Ishikawa (cell line): ENCODE measurements around the gene ADCY7.

Experiments
- CEBPB ChIP-seq: IDR thresholded peaks from 2 replicates; pipeline ENCODE4 v1.6.1; 2012
- CREB1 ChIP-seq: IDR thresholded peaks from 2 replicates; pipeline ENCODE4 v1.6.1; 2012; ENCODE audit warnings: low read depth
- EGR1 ChIP-seq: IDR thresholded peaks from 2 replicates; pipeline ENCODE4 v1.6.1; 2012
- EP300 ChIP-seq: IDR thresholded peaks from 2 replicates; pipeline ENCODE4 v1.6.1; 2012; ENCODE audit warnings: borderline replicate concordance
- FOXM1 ChIP-seq: IDR thresholded peaks from 2 replicates; pipeline ENCODE4 v1.6.1; 2012; ENCODE audit warnings: low read depth, borderline replicate concordance
- NFIC ChIP-seq: IDR thresholded peaks from 2 replicates; pipeline ENCODE4 v1.6.1; 2012
- RAD21 ChIP-seq: IDR thresholded peaks from 2 replicates; pipeline ENCODE4 v1.6.1; 2012; ENCODE audit warnings: low read depth
- TAF1 ChIP-seq: IDR thresholded peaks from 2 replicates; pipeline ENCODE4 v1.6.1; 2012; ENCODE audit warnings: low read depth, mild to moderate bottlenecking
- TCF12 ChIP-seq: IDR thresholded peaks from 2 replicates; pipeline ENCODE4 v1.6.1; 2012; ENCODE audit warnings: low read depth
- TEAD4 ChIP-seq: IDR thresholded peaks from 2 replicates; pipeline ENCODE4 v1.6.1; 2012
- YY1 ChIP-seq: IDR thresholded peaks from 2 replicates; pipeline ENCODE4 v1.6.1; 2012; ENCODE audit warnings: low read depth
- ZBTB7A ChIP-seq: IDR thresholded peaks from 2 replicates; pipeline ENCODE4 v1.6.1; 2012; ENCODE audit warnings: low read depth
- TF ChIP-seq, protein P1 (sequence below): IDR thresholded peaks from 2 replicates; pipeline ENCODE4 v1.6.1; 2012
- TF ChIP-seq, protein P2 (sequence below): IDR thresholded peaks from 2 replicates; pipeline ENCODE4 v1.6.1; 2012
- TF ChIP-seq, protein P3 (sequence below): IDR thresholded peaks from 2 replicates; pipeline ENCODE4 v1.6.1; 2012; ENCODE audit warnings: low read depth, mild to moderate bottlenecking

Gene ADCY7

DNA sequence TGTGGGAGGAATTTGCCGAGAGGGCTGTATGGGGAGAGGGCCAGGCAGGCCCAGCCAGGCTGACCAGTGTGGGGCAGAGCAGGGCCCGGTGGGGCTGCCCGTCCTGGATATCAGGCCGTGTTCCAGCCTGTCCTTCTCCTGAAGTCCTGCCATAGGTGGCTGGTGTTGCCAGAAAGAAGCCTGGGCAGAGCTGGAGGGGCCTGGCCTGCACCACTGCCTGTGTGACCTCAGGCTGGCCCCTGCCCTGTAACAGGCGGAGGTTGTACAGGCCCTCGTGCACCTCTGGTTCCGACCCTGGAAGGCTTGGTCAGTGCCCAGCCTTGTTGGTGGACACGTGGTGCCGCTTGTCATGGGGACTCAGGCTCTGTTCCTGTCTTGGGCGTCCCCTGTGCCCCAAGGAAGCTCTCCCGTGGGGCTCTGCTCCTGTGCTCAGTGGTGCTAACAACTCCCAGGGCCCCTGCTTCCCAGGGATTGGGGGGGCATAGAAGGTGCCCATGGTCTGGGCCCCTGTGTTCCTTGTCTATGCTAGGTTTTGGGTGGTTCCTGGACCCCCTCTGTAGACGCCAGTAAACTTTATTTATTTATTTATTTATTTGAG lies 33.3 kb downstream of the ADCY7 start:
- TF ChIP-seq TEAD4 (no peak), ZBTB7A (no peak), TCF12 (no peak), CREB1 (no peak), FOXM1 (no peak), NFIC (no peak), EP300 (no peak), EGR1 (no peak)
- TF ChIP-seq, protein P1, sequence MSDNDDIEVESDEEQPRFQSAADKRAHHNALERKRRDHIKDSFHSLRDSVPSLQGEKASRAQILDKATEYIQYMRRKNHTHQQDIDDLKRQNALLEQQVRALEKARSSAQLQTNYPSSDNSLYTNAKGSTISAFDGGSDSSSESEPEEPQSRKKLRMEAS: no peak
- TF ChIP-seq, protein P2, sequence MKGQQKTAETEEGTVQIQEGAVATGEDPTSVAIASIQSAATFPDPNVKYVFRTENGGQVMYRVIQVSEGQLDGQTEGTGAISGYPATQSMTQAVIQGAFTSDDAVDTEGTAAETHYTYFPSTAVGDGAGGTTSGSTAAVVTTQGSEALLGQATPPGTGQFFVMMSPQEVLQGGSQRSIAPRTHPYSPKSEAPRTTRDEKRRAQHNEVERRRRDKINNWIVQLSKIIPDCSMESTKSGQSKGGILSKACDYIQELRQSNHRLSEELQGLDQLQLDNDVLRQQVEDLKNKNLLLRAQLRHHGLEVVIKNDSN: no peak
- TF ChIP-seq, protein P3, sequence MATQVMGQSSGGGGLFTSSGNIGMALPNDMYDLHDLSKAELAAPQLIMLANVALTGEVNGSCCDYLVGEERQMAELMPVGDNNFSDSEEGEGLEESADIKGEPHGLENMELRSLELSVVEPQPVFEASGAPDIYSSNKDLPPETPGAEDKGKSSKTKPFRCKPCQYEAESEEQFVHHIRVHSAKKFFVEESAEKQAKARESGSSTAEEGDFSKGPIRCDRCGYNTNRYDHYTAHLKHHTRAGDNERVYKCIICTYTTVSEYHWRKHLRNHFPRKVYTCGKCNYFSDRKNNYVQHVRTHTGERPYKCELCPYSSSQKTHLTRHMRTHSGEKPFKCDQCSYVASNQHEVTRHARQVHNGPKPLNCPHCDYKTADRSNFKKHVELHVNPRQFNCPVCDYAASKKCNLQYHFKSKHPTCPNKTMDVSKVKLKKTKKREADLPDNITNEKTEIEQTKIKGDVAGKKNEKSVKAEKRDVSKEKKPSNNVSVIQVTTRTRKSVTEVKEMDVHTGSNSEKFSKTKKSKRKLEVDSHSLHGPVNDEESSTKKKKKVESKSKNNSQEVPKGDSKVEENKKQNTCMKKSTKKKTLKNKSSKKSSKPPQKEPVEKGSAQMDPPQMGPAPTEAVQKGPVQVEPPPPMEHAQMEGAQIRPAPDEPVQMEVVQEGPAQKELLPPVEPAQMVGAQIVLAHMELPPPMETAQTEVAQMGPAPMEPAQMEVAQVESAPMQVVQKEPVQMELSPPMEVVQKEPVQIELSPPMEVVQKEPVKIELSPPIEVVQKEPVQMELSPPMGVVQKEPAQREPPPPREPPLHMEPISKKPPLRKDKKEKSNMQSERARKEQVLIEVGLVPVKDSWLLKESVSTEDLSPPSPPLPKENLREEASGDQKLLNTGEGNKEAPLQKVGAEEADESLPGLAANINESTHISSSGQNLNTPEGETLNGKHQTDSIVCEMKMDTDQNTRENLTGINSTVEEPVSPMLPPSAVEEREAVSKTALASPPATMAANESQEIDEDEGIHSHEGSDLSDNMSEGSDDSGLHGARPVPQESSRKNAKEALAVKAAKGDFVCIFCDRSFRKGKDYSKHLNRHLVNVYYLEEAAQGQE: no peak

DNA sequence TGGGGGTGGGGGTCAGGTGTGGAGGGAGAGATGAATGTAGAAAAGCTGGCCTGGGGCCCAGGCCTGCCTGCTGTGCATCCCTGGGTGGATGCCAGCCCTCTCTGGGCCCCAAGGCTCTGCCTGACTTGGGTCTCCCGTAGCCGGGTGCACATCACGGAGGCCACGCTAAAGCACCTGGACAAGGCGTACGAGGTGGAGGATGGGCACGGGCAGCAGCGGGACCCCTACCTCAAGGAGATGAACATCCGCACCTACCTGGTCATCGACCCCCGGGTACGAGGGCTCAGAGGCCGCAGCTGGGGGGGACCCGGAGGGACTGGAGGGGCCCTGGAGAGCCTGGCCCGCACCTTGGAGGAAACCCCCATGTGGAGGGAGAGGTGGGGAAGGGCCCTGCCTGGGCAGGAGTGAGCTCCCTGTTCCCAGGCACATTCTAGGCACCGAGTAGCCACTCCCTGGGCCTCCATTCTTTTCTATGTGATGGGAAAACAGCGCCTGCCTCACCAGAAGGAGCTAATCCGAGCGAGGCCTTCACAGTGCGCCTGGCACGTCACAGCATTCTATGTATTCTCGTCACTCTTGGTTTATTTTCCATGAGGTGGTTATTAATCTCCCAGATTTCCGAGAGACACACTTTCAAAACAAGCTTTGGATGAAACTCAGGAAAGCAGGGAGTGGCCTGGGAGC lies 34.7 kb downstream of the ADCY7 start:
- TF ChIP-seq ZBTB7A: no peak
- no peak for TF ChIP-seq RAD21
- TF ChIP-seq EP300: no peak
- TF ChIP-seq CEBPB: no peak
- no peak for TF ChIP-seq NFIC
- TF ChIP-seq, protein P3: no peak
- TF ChIP-seq CREB1: no peak
- TF ChIP-seq, protein P1: no peak
- TF ChIP-seq TEAD4: no peak
- TF ChIP-seq TAF1: no peak
- TF ChIP-seq FOXM1: no peak
- TF ChIP-seq, protein P2: no peak
- TF ChIP-seq YY1: no peak
- TF ChIP-seq EGR1: no peak

DNA sequence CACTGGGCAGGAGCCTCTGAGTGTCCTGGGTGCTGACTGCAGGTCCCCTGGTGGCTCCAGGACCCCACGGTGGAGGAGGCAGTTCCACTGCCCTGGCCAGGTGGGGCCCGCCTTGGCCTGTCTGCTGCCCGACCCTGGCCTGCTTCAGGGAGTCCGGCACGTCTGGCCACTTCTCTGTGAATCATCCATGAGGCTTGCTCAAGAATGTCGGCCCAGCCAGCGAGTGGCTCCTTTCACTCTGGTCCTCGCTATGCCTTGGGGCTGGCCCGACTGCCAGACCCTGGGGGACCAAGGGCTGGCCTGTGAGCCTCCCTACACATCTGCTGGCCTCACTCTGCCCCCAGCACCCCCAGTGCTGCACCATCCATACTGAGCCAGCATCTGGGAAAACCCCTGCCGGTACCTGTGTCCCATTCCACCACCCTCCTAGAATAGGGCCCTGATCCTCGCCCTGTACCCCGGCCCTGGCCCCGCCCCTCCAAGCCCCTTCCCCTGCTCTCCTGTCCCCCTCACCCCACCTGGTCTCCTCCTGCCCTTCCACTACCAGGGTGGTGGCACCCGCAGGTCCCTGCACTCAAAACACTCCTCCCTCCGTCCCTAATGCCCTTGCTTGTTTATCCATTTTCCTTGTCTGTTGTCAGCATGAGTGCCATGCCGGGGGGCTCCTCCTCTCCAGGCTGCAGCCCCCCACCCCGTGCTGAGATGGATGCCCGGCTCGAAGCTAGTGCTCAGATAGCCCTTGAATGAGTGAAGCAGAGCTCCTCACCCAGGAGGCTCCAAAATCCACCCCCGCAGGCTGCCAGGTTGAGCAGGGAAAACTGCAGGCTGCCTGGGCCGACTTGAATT lies 35.5 kb downstream of the ADCY7 start:
- TF ChIP-seq, protein P3: no peak
- TF ChIP-seq RAD21 (no peak), YY1 (no peak), CREB1 (no peak), ZBTB7A (no peak), TCF12 (no peak), NFIC (no peak), EGR1 (no peak), TAF1 (no peak), CEBPB (no peak), FOXM1 (no peak), TEAD4 (no peak), EP300 (no peak)
- TF ChIP-seq, protein P1: no peak
- TF ChIP-seq, protein P2: no peak
